SK-N-SH (cell line): ENCODE results near the gene ZC3H7B. TPM values are rescaled to one million over a fixed set of nuclear protein-coding genes. Genes with fewer than 3 reads are reported as not detected.

Experiments used
- CTCF ChIA-PET: fragments of 300-600, 350-600 bp; formaldehyde crosslinking; extraction: SDS; loops from one replicate; lab custom pipeline; 2021; lab: Yijun Ruan, JAX
- POLR2A ChIA-PET: fragments of 350-600 bp; sonication (Branson Sonifier 250); formaldehyde crosslinking; extraction: SDS; loops from one replicate; lab custom pipeline; 2020; ENCODE audit warnings: antibody characterized with exemption, inconsistent platforms; lab: Yijun Ruan, JAX
- DNase-seq: peaks from one replicate; pipeline ENCODE4 v3.0.0; 2012
- H2AFZ ChIP-seq: fragments of 200-600 bp; sonication (generic); 2 replicates; pipeline ENCODE4 v1.8.1; 2016; ENCODE audit warnings: antibody characterized with exemption, mild to moderate bottlenecking, low read depth
- H3F3A ChIP-seq: fragments of 200-600 bp; sonication (generic); replicated peaks from 2 replicates; pipeline ENCODE3; 2016; ENCODE audit warnings: antibody characterized with exemption, mild to moderate bottlenecking; ENCODE audit not compliant: insufficient read depth
- H3K27ac ChIP-seq, 2 experiments: fragments of 200-500 bp in 1 of 2; fragments of 200-600 bp in 1 of 2; sonication (Bioruptor generic) in 1 of 2; sonication (generic), shearing (Covaris generic) in 1 of 2; 2 replicates each; pipeline versions ENCODE4 v1.5.1 to v1.6.1; 2014 to 2016; ENCODE audit warnings: low read depth in 2 of 2, inconsistent platforms in 1 of 2, low read length in 1 of 2, mild to moderate bottlenecking in 1 of 2, mixed read lengths in 1 of 2
- H3K27me3 ChIP-seq: fragments of 200-600 bp; sonication (generic), shearing (Covaris generic); 2 replicates; pipeline ENCODE4 v1.6.1; 2016; ENCODE audit warnings: mixed run types; ENCODE audit not compliant: insufficient read depth
- H3K36me3 ChIP-seq, 2 experiments: fragments of 200-500 bp in 1 of 2; fragments of 200-600 bp in 1 of 2; sonication (Bioruptor generic) in 1 of 2; sonication (generic) in 1 of 2; replicated peaks in 1 of 2; 2 replicates each; pipeline versions ENCODE3 to v1.5.1; 2014 to 2016; ENCODE audit warnings: low read length in 1 of 2, mild to moderate bottlenecking in 1 of 2; ENCODE audit not compliant: insufficient read depth in 2 of 2, control insufficient read depth in 1 of 2
- H3K4me1 ChIP-seq, 2 experiments: fragments of 200-500 bp in 1 of 2; fragments of 200-600 bp in 1 of 2; sonication (Bioruptor generic) in 1 of 2; sonication (generic), shearing (Covaris generic) in 1 of 2; 2 replicates each; pipeline versions ENCODE4 v1.5.1 to v1.6.1; 2014 to 2016; ENCODE audit warnings: low read depth in 1 of 2, low read length in 1 of 2, mixed run types in 1 of 2; ENCODE audit not compliant: insufficient read depth in 2 of 2, control insufficient read depth in 1 of 2
- H3K4me2 ChIP-seq: fragments of 200-600 bp; sonication (generic), shearing (Covaris generic); 2 replicates; pipeline ENCODE4 v1.6.1; 2017; ENCODE audit warnings: mixed run types
- H3K4me3 ChIP-seq, 2 experiments: fragments of 200-500 bp in 1 of 2; fragments of 200-600 bp in 1 of 2; sonication (Bioruptor generic) in 1 of 2; sonication (generic), shearing (Covaris generic) in 1 of 2; 2 replicates each; pipeline versions ENCODE4 v1.5.1 to v1.8.1; 2014 to 2016; ENCODE audit warnings: low read depth in 2 of 2, inconsistent platforms in 1 of 2, low read length in 1 of 2, mild to moderate bottlenecking in 1 of 2, mixed read lengths in 1 of 2, moderate library complexity in 1 of 2
- H3K79me2 ChIP-seq: fragments of 200-600 bp; sonication (generic); 2 replicates; pipeline ENCODE4 v1.8.1; 2017; ENCODE audit warnings: mild to moderate bottlenecking; ENCODE audit not compliant: insufficient read depth
- H3K9ac ChIP-seq: fragments of 200-600 bp; sonication (generic); 2 replicates; pipeline ENCODE4 v1.6.1; 2017; ENCODE audit warnings: mixed run types
- H3K9me2 ChIP-seq: fragments of 200-600 bp; sonication (generic); 2 replicates; pipeline ENCODE4 v1.6.1; 2017; ENCODE audit warnings: mixed run types
- H3K9me3 ChIP-seq: fragments of 200-600 bp; sonication (generic); 2 replicates; pipeline ENCODE4 v1.6.1; 2017; ENCODE audit warnings: mixed run types, mild to moderate bottlenecking, moderate library complexity
- H4K20me1 ChIP-seq: fragments of 200-600 bp; sonication (generic); 2 replicates; pipeline ENCODE4 v1.6.1; 2017; ENCODE audit warnings: mild to moderate bottlenecking, mixed run types; ENCODE audit not compliant: insufficient read depth
- CHD2 ChIP-seq: fragments of 150-350 bp; IDR thresholded peaks from 2 replicates; pipeline ENCODE4 v1.6.1; 2018; ENCODE audit warnings: low read length; ENCODE audit not compliant: partially characterized antibody
- ELF1 ChIP-seq: IDR thresholded peaks from 2 replicates; pipeline ENCODE4 v1.4.0; 2012
- FOXJ3 ChIP-seq: sonication (generic); formaldehyde crosslinking; IDR thresholded peaks from 2 replicates; pipeline ENCODE4 v1.5.1; 2020; ENCODE audit warnings: mild to moderate bottlenecking, missing genetic modification reagents
- GABPA ChIP-seq: IDR thresholded peaks from 2 replicates; pipeline ENCODE4 v1.4.0; 2012; ENCODE audit warnings: low read depth, mild to moderate bottlenecking
- GATA2 ChIP-seq: sonication (generic); formaldehyde crosslinking; IDR thresholded peaks from 2 replicates; pipeline ENCODE4 v1.5.0; 2020; ENCODE audit warnings: mild to moderate bottlenecking, missing genetic modification reagents
- JUND ChIP-seq: IDR thresholded peaks from 2 replicates; pipeline ENCODE4 v1.4.0; 2012
- MEF2A ChIP-seq: IDR thresholded peaks from 2 replicates; pipeline ENCODE4 v1.4.0; 2012; ENCODE audit warnings: low read depth, borderline replicate concordance
- MXI1 ChIP-seq: IDR thresholded peaks from 2 replicates; pipeline ENCODE4 v1.6.1; 2012; ENCODE audit warnings: mild to moderate bottlenecking, low read depth, low read length, improper control_type of control experiment
- NRF1 ChIP-seq: IDR thresholded peaks from 2 replicates; pipeline ENCODE4 v1.6.1; 2012; ENCODE audit warnings: low read depth, mild to moderate bottlenecking, low read length
- POLR2AphosphoS5 ChIP-seq: IDR thresholded peaks from 2 replicates; pipeline ENCODE4 v1.6.1; 2012; ENCODE audit warnings: low read depth, low read length
- RAD21 ChIP-seq: IDR thresholded peaks from 2 replicates; pipeline ENCODE4 v1.6.1; 2012; ENCODE audit warnings: mild to moderate bottlenecking, low read length
- RCOR1 ChIP-seq: fragments of 150-350 bp; IDR thresholded peaks from 2 replicates; pipeline ENCODE4 v1.6.1; 2017; ENCODE audit warnings: antibody characterized with exemption, low read length
- RXRA ChIP-seq: IDR thresholded peaks from 2 replicates; pipeline ENCODE4 v1.4.0; 2012; ENCODE audit warnings: low read depth, mild to moderate bottlenecking, borderline replicate concordance
- SIN3A ChIP-seq: IDR thresholded peaks from 2 replicates; pipeline ENCODE4 v1.6.1; 2012; ENCODE audit warnings: low read depth, mild to moderate bottlenecking, low read length, moderate library complexity, borderline replicate concordance
- SMC3 ChIP-seq: IDR thresholded peaks from 2 replicates; pipeline ENCODE4 v1.6.1; 2012; ENCODE audit warnings: low read depth, low read length, improper control_type of control experiment
- TAF1 ChIP-seq: IDR thresholded peaks from 2 replicates; pipeline ENCODE4 v1.6.1; 2012; ENCODE audit warnings: low read depth, mild to moderate bottlenecking, low read length, moderate library complexity, borderline replicate concordance
- TCF12 ChIP-seq: IDR thresholded peaks from 2 replicates; pipeline ENCODE4 v1.4.0; 2012
- YY1 ChIP-seq: IDR thresholded peaks from 2 replicates; pipeline ENCODE4 v1.4.0; 2012; ENCODE audit warnings: low read depth, mild to moderate bottlenecking
- WGBS: methylation state at CpG from one replicate; pipeline ENCODE4 v1.1.6; 2017; ENCODE audit warnings: low lambda C conversion rate; 5-methylcytosine and 5-hydroxymethylcytosine counted together
- polyA plus RNA-seq, 3 experiments: library from polyadenylated mRNA; depleted of rRNA; stranded (reverse); fragments of >200 nt; gene quantifications; 2 replicates each; pipeline ENCODE4 v1.2.3, GENCODE V29; 2012
- TF ChIP-seq, protein P1 (sequence below): IDR thresholded peaks from 2 replicates; pipeline ENCODE4 v1.4.0; 2012; ENCODE audit warnings: low read depth
- TF ChIP-seq, protein P2 (sequence below): IDR thresholded peaks from 2 replicates; pipeline ENCODE4 v1.4.0; 2012; ENCODE audit warnings: low read depth, borderline replicate concordance
- TF ChIP-seq, protein P3 (sequence below): fragments of 150-350 bp; IDR thresholded peaks from 2 replicates; pipeline ENCODE4 v1.6.1; 2016; ENCODE audit warnings: mild to moderate bottlenecking, low read depth, low read length
- TF ChIP-seq, protein P4 (sequence below): fragments of 200-600 bp; sonication (generic); IDR thresholded peaks from 2 replicates; pipeline ENCODE4 v1.6.1; 2017; ENCODE audit warnings: antibody characterized with exemption, mild to moderate bottlenecking, moderate library complexity

ZC3H7B gene, protein sequence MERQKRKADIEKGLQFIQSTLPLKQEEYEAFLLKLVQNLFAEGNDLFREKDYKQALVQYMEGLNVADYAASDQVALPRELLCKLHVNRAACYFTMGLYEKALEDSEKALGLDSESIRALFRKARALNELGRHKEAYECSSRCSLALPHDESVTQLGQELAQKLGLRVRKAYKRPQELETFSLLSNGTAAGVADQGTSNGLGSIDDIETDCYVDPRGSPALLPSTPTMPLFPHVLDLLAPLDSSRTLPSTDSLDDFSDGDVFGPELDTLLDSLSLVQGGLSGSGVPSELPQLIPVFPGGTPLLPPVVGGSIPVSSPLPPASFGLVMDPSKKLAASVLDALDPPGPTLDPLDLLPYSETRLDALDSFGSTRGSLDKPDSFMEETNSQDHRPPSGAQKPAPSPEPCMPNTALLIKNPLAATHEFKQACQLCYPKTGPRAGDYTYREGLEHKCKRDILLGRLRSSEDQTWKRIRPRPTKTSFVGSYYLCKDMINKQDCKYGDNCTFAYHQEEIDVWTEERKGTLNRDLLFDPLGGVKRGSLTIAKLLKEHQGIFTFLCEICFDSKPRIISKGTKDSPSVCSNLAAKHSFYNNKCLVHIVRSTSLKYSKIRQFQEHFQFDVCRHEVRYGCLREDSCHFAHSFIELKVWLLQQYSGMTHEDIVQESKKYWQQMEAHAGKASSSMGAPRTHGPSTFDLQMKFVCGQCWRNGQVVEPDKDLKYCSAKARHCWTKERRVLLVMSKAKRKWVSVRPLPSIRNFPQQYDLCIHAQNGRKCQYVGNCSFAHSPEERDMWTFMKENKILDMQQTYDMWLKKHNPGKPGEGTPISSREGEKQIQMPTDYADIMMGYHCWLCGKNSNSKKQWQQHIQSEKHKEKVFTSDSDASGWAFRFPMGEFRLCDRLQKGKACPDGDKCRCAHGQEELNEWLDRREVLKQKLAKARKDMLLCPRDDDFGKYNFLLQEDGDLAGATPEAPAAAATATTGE
- polyA plus RNA-seq (2012; rRNA removed) = 21.7 and 27.1 TPM in 2 replicates
- 11.6 and 17.6 TPM in 2 replicates for polyA plus RNA-seq (2012; cell fraction: cytosol; rRNA removed)
- 44.4 and 48.1 TPM in 2 replicates for polyA plus RNA-seq (2012; cell fraction: nucleus; rRNA removed)

DNA sequence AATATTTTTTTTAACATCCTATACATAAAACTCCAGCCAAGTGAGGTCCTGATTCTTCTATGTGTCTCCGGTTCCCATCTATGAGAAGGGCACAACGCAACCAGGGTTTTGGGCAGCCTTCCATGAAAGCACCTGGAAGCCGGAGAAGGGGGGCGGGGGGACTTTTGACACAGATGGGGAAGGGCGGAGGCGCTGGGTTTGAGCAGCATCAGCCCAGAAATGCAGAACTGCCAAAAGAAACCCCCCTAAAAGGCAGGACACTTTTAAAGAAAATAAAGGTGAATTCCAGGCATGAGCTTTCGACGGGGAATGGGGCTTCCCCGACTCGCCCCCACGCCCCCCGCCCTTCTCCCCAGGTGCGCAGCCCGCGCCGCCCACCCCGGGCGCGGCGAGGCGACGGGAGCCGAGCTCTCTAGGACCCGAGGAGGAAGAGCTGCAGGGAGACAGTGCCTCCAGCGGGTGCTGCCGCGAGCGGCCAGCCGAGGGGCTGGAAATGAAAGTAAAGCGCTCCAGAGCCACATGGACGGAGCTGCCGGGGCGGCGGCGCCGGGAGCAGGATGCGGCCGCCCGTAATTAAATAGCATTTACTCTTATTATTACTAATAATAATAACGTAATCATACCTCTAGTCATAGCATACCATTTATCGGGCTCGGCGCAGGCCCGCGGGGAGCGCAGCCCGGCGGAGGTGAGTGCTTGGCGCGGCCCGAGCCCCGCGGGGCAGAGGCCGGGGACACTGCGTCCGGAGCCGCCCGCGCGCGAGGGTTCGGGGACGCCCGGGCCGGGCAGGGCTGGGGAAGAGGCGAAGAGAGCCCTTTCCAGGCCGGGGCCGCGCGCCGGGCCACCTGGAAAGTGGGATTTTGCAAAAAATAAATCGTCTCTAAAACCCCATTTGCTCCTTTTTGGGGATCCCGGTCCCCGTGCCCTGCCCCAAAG lies at the start of gene ZC3H7B:
Gene ZC3H7B (plus strand): TSS at position 441 of the 936 bp plus-strand sequence. CDS start 19,136 bp downstream, outside the sequence.
- DNase-seq = peak; percentile 90
- no peak for TF ChIP-seq FOXJ3 (CRISPR knock-in tag)
- TF ChIP-seq SMC3 = no peak
- peak; percentile 36; the same call in 1 of the 2 replicates for TF ChIP-seq SIN3A
- TF ChIP-seq MXI1 = peak; percentile 49; the same call in 1 of the 2 replicates
- TF ChIP-seq JUND = no peak
- no peak for TF ChIP-seq ELF1
- no peak for TF ChIP-seq GATA2 (CRISPR knock-in tag)
- TF ChIP-seq RXRA = no peak
- TF ChIP-seq, protein P1, sequence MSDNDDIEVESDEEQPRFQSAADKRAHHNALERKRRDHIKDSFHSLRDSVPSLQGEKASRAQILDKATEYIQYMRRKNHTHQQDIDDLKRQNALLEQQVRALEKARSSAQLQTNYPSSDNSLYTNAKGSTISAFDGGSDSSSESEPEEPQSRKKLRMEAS = peak; percentile 41; the same call in 1 of the 2 replicates
- no peak for TF ChIP-seq MEF2A
- TF ChIP-seq, protein P2, sequence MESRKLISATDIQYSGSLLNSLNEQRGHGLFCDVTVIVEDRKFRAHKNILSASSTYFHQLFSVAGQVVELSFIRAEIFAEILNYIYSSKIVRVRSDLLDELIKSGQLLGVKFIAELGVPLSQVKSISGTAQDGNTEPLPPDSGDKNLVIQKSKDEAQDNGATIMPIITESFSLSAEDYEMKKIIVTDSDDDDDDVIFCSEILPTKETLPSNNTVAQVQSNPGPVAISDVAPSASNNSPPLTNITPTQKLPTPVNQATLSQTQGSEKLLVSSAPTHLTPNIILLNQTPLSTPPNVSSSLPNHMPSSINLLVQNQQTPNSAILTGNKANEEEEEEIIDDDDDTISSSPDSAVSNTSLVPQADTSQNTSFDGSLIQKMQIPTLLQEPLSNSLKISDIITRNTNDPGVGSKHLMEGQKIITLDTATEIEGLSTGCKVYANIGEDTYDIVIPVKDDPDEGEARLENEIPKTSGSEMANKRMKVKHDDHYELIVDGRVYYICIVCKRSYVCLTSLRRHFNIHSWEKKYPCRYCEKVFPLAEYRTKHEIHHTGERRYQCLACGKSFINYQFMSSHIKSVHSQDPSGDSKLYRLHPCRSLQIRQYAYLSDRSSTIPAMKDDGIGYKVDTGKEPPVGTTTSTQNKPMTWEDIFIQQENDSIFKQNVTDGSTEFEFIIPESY = no peak
- TF ChIP-seq POLR2AphosphoS5 = peak; percentile 71; the same call in 1 of the 2 replicates
- no peak for TF ChIP-seq GABPA
- TF ChIP-seq CHD2 = peak; percentile 8
- TF ChIP-seq, protein P3, sequence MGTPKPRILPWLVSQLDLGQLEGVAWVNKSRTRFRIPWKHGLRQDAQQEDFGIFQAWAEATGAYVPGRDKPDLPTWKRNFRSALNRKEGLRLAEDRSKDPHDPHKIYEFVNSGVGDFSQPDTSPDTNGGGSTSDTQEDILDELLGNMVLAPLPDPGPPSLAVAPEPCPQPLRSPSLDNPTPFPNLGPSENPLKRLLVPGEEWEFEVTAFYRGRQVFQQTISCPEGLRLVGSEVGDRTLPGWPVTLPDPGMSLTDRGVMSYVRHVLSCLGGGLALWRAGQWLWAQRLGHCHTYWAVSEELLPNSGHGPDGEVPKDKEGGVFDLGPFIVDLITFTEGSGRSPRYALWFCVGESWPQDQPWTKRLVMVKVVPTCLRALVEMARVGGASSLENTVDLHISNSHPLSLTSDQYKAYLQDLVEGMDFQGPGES = no peak
- TF ChIP-seq RAD21 = no peak; the same call in 1 of the 2 replicates
- TF ChIP-seq TAF1 = peak; percentile 76
- no peak for TF ChIP-seq NRF1
- TF ChIP-seq, protein P4, sequence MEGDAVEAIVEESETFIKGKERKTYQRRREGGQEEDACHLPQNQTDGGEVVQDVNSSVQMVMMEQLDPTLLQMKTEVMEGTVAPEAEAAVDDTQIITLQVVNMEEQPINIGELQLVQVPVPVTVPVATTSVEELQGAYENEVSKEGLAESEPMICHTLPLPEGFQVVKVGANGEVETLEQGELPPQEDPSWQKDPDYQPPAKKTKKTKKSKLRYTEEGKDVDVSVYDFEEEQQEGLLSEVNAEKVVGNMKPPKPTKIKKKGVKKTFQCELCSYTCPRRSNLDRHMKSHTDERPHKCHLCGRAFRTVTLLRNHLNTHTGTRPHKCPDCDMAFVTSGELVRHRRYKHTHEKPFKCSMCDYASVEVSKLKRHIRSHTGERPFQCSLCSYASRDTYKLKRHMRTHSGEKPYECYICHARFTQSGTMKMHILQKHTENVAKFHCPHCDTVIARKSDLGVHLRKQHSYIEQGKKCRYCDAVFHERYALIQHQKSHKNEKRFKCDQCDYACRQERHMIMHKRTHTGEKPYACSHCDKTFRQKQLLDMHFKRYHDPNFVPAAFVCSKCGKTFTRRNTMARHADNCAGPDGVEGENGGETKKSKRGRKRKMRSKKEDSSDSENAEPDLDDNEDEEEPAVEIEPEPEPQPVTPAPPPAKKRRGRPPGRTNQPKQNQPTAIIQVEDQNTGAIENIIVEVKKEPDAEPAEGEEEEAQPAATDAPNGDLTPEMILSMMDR = peak; percentile 45
- TF ChIP-seq RCOR1 = no peak
- TF ChIP-seq TCF12 = no peak
- TF ChIP-seq YY1 = no peak
- Histone ChIP-seq H3K27me3 (no peaks in the 10 kb centered on the region), H3K79me2 (peaks cover 59% of the 10 kb centered on the region), H3K4me3 (peak within 1 kb of the TSS; percentile 64 to 65), H2AFZ (peak within 1 kb of the TSS; percentile 82; the same call in 1 of the 2 replicates), H3K9ac (peak within 1 kb of the TSS; percentile 93), H3F3A (peaks cover 8% of the 10 kb centered on the region), H3K4me1 (peaks cover 3 to 9% of the 10 kb centered on the region in 2 experiments; a peak in 2 of 4 replicates), H3K9me2 (no peaks in the 10 kb centered on the region), H4K20me1 (no peaks in the 10 kb centered on the region), H3K36me3 (no peaks in the 10 kb centered on the region), H3K4me2 (peak within 1 kb of the TSS; percentile 80), H3K9me3 (no peaks in the 10 kb centered on the region), H3K27ac (peak within 1 kb of the TSS; percentile 61 to 67)
- 3% methylated on average over 10 of the region's 74 CpGs for WGBS
- POLR2A ChIA-PET = interaction anchor here (1.1 kb wide), 1 partner anchor 15 kb away, joined by 8 read pairs; the partner anchor contains the start of gene RANGAP1
- CTCF ChIA-PET = no interaction called here
